ENCODE measurements around the gene SLC39A8.

- no peak for TF ChIP-seq POLR2A (IDR thresholded peaks at IDR 0.05; ENCODE audit: low read depth, low read length)
- no peak for TF ChIP-seq POLR2AphosphoS5 (IDR thresholded peaks at IDR 0.05; ENCODE audit: low read depth, low read length)
These were observed 4.1 kb downstream of the SLC39A8 start for GRCh38 chr4:102341201-102341600.
